ENCODE results near the gene RGS1. TPM values are rescaled to one million over a fixed set of nuclear protein-coding genes. Genes with fewer than 3 reads are reported as not detected.

RGS1 gene
- total and polyA plus RNA-seq, 2 of the 8 experiments (the other 6 are each of a cell fraction or from before 2014, with no cell fraction given) = not detected

DNA sequence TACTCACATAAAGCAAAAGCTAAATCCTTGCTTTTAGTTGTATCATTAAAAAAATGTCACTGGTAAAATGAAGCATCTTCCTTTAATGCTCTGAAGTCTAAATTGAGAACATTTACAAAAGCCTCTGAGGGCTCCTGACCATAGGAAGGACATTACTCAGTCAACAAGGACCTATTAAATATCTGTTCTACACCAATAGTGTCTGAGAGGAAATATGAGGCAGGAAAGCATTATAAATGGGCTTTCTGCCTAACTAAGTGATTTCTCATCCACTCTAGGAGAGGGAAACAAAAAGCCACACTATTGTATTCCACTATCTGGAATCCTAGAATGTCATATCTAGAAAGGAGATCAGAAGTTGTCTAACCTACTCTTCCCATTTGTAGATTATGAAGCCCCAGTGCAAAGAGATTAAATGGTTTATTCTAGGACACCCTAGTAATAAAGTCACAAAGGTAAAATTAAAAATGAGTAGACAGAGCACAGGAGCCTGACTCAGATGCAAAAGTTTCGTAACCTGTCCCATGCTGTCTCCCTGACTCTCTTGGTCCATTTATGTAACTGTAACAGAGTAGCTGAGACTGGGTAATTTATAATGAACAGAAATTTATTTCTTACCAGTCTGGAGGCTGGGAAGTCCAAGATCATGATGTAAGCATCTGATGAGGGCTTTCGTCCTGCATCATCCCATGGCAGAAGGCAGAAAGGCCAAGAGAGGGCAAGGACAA lies 17.6 kb downstream of the RGS1 start (continued):
- no peak for TF ChIP-seq MAFK (IDR thresholded peaks at IDR 0.05; ENCODE audit: low read depth, low read length)
- TF ChIP-seq RXRA (IDR thresholded peaks at IDR 0.05; ENCODE audit: insufficient read depth, low read depth, low read length) = no peak
- no peak for TF ChIP-seq YY1 (IDR thresholded peaks at IDR 0.05; ENCODE audit: low read depth, low read length)
- TF ChIP-seq HDAC6 (IDR thresholded peaks at IDR 0.05; ENCODE audit: low read depth, low read length) = no peak
- TF ChIP-seq, protein P1, sequence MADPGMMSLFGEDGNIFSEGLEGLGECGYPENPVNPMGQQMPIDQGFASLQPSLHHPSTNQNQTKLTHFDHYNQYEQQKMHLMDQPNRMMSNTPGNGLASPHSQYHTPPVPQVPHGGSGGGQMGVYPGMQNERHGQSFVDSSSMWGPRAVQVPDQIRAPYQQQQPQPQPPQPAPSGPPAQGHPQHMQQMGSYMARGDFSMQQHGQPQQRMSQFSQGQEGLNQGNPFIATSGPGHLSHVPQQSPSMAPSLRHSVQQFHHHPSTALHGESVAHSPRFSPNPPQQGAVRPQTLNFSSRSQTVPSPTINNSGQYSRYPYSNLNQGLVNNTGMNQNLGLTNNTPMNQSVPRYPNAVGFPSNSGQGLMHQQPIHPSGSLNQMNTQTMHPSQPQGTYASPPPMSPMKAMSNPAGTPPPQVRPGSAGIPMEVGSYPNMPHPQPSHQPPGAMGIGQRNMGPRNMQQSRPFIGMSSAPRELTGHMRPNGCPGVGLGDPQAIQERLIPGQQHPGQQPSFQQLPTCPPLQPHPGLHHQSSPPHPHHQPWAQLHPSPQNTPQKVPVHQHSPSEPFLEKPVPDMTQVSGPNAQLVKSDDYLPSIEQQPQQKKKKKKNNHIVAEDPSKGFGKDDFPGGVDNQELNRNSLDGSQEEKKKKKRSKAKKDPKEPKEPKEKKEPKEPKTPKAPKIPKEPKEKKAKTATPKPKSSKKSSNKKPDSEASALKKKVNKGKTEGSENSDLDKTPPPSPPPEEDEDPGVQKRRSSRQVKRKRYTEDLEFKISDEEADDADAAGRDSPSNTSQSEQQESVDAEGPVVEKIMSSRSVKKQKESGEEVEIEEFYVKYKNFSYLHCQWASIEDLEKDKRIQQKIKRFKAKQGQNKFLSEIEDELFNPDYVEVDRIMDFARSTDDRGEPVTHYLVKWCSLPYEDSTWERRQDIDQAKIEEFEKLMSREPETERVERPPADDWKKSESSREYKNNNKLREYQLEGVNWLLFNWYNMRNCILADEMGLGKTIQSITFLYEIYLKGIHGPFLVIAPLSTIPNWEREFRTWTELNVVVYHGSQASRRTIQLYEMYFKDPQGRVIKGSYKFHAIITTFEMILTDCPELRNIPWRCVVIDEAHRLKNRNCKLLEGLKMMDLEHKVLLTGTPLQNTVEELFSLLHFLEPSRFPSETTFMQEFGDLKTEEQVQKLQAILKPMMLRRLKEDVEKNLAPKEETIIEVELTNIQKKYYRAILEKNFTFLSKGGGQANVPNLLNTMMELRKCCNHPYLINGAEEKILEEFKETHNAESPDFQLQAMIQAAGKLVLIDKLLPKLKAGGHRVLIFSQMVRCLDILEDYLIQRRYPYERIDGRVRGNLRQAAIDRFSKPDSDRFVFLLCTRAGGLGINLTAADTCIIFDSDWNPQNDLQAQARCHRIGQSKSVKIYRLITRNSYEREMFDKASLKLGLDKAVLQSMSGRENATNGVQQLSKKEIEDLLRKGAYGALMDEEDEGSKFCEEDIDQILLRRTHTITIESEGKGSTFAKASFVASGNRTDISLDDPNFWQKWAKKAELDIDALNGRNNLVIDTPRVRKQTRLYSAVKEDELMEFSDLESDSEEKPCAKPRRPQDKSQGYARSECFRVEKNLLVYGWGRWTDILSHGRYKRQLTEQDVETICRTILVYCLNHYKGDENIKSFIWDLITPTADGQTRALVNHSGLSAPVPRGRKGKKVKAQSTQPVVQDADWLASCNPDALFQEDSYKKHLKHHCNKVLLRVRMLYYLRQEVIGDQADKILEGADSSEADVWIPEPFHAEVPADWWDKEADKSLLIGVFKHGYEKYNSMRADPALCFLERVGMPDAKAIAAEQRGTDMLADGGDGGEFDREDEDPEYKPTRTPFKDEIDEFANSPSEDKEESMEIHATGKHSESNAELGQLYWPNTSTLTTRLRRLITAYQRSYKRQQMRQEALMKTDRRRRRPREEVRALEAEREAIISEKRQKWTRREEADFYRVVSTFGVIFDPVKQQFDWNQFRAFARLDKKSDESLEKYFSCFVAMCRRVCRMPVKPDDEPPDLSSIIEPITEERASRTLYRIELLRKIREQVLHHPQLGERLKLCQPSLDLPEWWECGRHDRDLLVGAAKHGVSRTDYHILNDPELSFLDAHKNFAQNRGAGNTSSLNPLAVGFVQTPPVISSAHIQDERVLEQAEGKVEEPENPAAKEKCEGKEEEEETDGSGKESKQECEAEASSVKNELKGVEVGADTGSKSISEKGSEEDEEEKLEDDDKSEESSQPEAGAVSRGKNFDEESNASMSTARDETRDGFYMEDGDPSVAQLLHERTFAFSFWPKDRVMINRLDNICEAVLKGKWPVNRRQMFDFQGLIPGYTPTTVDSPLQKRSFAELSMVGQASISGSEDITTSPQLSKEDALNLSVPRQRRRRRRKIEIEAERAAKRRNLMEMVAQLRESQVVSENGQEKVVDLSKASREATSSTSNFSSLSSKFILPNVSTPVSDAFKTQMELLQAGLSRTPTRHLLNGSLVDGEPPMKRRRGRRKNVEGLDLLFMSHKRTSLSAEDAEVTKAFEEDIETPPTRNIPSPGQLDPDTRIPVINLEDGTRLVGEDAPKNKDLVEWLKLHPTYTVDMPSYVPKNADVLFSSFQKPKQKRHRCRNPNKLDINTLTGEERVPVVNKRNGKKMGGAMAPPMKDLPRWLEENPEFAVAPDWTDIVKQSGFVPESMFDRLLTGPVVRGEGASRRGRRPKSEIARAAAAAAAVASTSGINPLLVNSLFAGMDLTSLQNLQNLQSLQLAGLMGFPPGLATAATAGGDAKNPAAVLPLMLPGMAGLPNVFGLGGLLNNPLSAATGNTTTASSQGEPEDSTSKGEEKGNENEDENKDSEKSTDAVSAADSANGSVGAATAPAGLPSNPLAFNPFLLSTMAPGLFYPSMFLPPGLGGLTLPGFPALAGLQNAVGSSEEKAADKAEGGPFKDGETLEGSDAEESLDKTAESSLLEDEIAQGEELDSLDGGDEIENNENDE (IDR thresholded peaks at IDR 0.05; ENCODE audit: insufficient replicate concordance, low read length) = no peak
- no peak for TF ChIP-seq FOSL1 (IDR thresholded peaks at IDR 0.05; ENCODE audit: insufficient read depth, low read depth, low read length)
- TF ChIP-seq SIRT6 (IDR thresholded peaks at IDR 0.05; ENCODE audit: low read length) = no peak
